HG02973 (cell line): ENCODE data around the gene TUBG2.

Experiments used
- ATAC-seq: cut with Tn5 transposase; IDR thresholded peaks from one replicate; pipeline ENCODE4 v1.9.1; 2021; ENCODE audit warnings: moderate library complexity; ENCODE audit not compliant: unreplicated experiment

The TUBG2 gene

GRCh38 chr17:42695500-42695899 is 36.4 kb downstream of the TUBG2 start:
- no peak for ATAC-seq

DNA sequence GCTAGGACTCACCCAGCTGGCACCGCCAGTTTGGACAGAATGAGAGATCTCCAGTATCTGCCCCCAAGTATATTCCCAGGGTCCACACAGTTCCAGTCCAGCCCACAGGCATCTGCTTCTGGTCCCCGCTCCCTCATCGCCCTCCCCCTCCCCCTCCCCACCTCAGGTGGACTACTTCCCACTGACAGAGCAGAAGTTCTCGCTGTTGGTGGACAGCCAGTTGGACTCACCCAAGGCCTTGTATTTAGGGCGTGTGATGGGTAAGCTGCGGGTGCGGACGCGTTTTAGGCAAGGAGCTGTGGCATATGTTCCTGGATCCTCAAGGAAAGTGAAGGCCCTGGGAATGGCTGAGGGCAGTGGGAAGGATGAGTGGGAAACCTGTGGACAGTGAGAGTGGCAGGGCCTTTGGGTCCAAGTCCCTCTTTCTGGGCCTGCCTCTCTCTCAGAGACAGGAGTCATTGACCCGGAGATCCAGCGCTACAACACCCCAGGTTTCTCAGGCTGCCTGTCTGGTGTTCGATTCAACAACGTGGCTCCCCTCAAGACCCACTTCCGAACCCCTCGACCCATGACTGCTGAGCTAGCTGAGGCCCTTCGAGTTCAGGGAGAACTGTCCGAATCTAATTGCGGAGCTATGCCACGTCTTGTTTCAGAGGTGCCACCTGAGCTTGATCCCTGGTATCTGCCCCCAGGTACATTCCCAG is 38.2 kb downstream of the TUBG2 start:
- ATAC-seq = no peak

- no peak for ATAC-seq
Observed at GRCh38 chr17:42698736-42699414, 39.8 kb downstream of the TUBG2 start.

- no peak for ATAC-seq
Observed at GRCh38 chr17:42699415-42699740, 40.3 kb downstream of the TUBG2 start.

GRCh38 chr17:42700586-42701289 is 41.7 kb downstream of the TUBG2 start:
- no peak for ATAC-seq

DNA sequence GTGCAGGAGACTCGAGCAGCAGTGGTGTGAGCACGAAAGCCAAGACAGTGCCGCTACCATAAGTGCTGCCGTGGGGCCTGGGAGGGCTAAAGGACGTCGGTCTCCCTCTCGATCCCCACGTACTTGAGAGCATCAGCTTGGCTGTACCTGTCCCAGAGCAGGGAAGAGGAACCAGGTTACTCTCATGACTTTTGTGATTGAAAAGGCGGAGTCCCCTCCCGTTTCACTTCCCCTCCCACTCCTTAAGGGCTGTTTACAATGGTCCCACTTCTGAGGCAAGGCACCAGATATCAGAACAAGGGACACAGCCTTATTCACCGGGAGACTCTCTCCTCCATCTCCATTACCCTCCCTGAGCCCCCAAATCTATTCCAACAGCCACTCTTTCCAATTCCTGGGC is 43.4 kb downstream of the TUBG2 start:
- ATAC-seq = no peak

- ATAC-seq = peak; percentile 11
Observed at GRCh38 chr17:42704490-42704836, 45.4 kb downstream of the TUBG2 start.

DNA sequence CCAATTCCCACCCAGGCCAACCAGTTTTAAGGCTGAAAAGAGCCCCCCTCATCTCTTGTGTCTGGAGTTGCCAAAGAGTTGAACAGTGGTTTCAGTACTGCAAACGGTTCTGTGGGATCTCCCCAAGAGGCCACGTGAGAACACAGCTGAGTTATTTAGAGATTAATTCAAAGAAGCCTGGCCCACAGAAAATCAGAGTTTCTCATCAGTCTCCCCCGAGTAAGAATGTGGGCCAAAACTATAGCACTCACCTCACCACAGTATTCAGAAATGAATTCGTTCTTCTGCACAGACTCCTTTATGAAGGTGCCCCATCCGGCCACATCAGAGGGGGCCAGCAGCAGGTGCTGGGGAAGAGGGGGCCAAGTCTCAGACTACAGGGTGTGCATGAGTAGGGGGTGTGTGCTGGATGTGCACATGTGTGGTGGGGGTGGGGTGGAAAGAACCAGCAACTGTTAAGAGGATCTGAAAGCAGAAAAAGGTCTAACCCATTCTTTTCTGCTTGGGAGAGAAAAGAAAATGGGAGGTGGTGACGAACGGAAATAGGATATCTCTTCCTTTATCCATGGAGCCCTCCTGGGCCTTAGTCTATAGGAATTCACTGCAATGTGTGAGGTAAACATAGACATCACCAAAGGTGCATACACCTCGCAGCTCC is 45.9 kb downstream of the TUBG2 start:
- peak; percentile 66 for ATAC-seq

GRCh38 chr17:42706732-42707131 is 47.6 kb downstream of the TUBG2 start:
- ATAC-seq = no peak

DNA sequence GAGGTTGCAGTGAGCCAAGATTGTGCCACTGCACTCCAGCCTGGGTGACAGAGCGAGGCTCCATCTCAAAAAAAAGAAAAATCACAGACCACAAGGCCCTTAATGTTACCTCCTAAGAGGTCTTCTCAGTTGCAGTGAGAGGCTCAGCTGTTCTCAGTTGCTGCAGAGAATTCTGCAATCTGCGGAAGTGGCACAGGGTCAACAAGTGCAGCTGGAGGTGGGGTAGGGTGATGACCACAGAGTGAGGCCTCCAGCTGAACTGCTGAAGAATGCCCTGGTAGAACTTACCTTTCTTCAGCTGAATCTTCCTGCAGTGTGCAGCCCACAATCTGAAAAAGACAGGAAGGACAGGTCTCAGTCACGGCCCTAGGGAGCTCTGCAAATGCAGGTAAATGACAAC is 49.5 kb downstream of the TUBG2 start:
- ATAC-seq = no peak

- ATAC-seq = no peak
Observed at GRCh38 chr17:42709561-42709960, 50.5 kb downstream of the TUBG2 start.
